GM18873 (cell line): ENCODE measurements around the gene ARHGEF19.

Source experiments
- ATAC-seq: cut with Tn5 transposase; IDR thresholded peaks from one replicate; pipeline ENCODE4 v1.9.1; 2021; ENCODE audit warnings: mild to moderate bottlenecking, moderate library complexity, moderate number of reproducible peaks; ENCODE audit not compliant: unreplicated experiment, low FRiP score

The ARHGEF19 gene

GRCh38 chr1:16153999-16154673 lies 58.3 kb downstream of the ARHGEF19 start:
- no peak for ATAC-seq

- ATAC-seq = no peak
Measured at GRCh38 chr1:16153096-16153998, 59.1 kb downstream of the ARHGEF19 start.

- no peak for ATAC-seq
Measured at GRCh38 chr1:16152481-16153087, 59.9 kb downstream of the ARHGEF19 start.

GRCh38 chr1:16151995-16152384 lies 60.5 kb downstream of the ARHGEF19 start:
- ATAC-seq = no peak

GRCh38 chr1:16151196-16151994 lies 61.1 kb downstream of the ARHGEF19 start:
- ATAC-seq = no peak

- ATAC-seq = no peak
Measured at GRCh38 chr1:16150508-16150907, 61.9 kb downstream of the ARHGEF19 start.

- no peak for ATAC-seq
Measured at GRCh38 chr1:16149702-16150488, 62.6 kb downstream of the ARHGEF19 start.

- ATAC-seq = no peak
Measured at GRCh38 chr1:16149146-16149545, 63.3 kb downstream of the ARHGEF19 start.

GRCh38 chr1:16148329-16149092 lies 63.9 kb downstream of the ARHGEF19 start:
- no peak for ATAC-seq
